ENCODE data around the gene PEF1.
A peak's percentile ranks its signal among the peaks of the same experiment; 100 is the strongest.
"Not testable (repeated sequence)": the region's sequence is repeated elsewhere in the genome, so short reads cannot be mapped to it uniquely, and the experiment has no call there.

The PEF1 gene

GRCh38 chr1:31600641-31601040 lies 44.0 kb downstream of the PEF1 start:
- DNase-seq, result no peak

- DNase-seq, result no peak
Measured at GRCh38 chr1:31598980-31599379, 45.7 kb downstream of the PEF1 start.

- DNase-seq, result no peak
Measured at GRCh38 chr1:31596737-31597097, 48.0 kb downstream of the PEF1 start.

GRCh38 chr1:31595836-31596736 lies 48.6 kb downstream of the PEF1 start:
- DNase-seq, result no peak

GRCh38 chr1:31593770-31594632 lies 50.7 kb downstream of the PEF1 start:
- peak; percentile 45 to 49 for DNase-seq

GRCh38 chr1:31593136-31593665 lies 51.5 kb downstream of the PEF1 start:
- DNase-seq, result no peak

- no peak for DNase-seq
Measured at GRCh38 chr1:31592132-31592531, 52.5 kb downstream of the PEF1 start.

GRCh38 chr1:31591425-31592093 lies 53.1 kb downstream of the PEF1 start:
- no peak for DNase-seq

GRCh38 chr1:31588751-31589515 lies 55.7 kb downstream of the PEF1 start:
- no peak for DNase-seq

GRCh38 chr1:31587720-31588423 lies 56.8 kb downstream of the PEF1 start:
- DNase-seq, result peak in 1 of 2 experiments; percentile 34

GRCh38 chr1:31587328-31587699 lies 57.4 kb downstream of the PEF1 start:
- DNase-seq, result not testable (repeated sequence)

- no peak for DNase-seq
Measured at GRCh38 chr1:31586376-31587327, 58.0 kb downstream of the PEF1 start.

GRCh38 chr1:31585736-31586365 lies 58.8 kb downstream of the PEF1 start:
- no peak for DNase-seq

GRCh38 chr1:31584869-31585735 lies 59.6 kb downstream of the PEF1 start:
- DNase-seq, result no peak

GRCh38 chr1:31583995-31584868 lies 60.4 kb downstream of the PEF1 start:
- no peak for DNase-seq

- no peak for DNase-seq
Measured at GRCh38 chr1:31583082-31583994, 61.3 kb downstream of the PEF1 start.
